Stimulated activated CD8-positive, alpha-beta memory T cell treated with anti-CD3 and anti-CD28 coated beads, Interleukin-15, amount 100 ng/mL, for 48 hours (primary cell): Measurements from ENCODE around the gene ZNF416.

Source experiments
- DNase-seq, 2 donors: peaks; one replicate each; pipeline ENCODE4 v3.0.0-alpha.2; 2020; ENCODE audit warnings: low read depth in 2 of 2

The ZNF416 gene

DNA sequence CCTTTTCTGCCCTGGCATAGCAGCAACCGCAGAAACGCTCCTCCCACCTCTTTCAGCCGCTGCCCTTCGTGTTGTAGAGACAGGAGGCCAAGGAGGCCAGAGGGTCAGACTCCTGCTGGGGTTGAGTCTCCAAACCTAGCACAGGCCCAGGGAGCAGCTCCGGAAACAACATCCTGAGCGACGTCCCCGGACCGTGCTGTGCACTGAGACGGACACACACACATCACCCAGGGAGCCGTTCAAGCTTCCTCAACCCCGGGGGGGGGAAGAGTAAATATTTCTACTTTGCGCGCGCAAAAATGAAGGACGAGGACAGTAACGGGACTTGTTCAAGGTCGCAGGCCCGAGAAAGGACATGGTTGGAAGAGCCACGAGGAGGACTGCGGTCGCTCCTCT lies 19.7 kb downstream of the ZNF416 start:
- no peak for DNase-seq

DNA sequence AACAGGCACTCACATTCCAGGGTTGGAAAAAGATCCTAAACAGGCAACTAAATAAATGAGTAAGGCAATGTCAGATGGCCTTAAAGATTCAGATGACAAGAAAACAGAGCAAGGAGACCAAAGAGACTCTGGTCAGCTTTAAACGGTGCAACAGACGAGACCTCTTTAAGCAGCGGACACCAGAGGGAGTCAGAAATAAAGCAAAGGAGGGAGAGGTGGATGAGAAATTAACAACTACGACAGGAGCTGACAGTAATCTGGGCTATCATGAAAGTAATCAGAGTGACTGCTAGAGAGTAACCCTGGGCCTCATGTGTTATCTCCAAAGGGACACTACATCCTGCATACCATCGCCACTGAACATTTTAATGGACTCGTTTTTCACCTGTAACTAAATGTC lies 20.2 kb downstream of the ZNF416 start:
- DNase-seq = no peak

DNA sequence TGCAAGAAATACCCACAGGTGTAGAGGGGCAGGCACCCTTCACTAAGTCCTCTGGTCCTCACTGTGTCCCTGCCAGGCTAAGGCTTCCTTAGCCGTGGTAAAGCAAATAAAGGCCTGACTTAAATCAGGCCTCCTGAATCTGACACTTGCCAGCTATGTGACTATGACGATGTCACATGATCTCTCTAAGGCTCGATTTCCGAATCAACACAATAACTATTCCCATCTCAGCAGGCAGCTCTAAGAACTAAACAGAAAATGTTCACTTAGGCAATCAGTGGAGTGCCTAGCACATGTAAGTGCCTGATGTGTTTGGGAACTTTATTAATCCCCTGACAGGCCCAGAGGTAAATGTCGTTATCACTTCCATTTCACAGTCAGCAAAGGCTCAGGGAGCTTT lies 21.1 kb downstream of the ZNF416 start:
- DNase-seq = no peak

DNA sequence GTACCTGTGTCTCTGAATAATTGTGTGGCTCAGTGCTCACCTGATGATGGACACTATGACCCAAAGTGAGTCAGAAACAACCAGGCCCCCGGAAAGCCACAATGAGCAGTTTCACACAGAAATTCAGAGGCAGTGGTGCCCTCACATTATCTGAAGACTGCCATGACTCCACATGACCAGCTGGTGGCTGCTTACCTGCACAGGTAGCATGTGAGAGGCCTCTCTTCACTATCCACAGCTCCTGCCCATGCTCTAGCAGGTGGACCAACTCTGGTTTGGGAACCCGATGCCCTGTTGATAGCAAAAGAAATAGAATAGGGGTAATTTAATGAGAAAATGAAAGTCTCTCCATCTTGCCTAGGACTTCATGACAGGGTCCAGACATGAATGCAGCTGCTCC lies 26.3 kb downstream of the ZNF416 start:
- DNase-seq = no peak

DNA sequence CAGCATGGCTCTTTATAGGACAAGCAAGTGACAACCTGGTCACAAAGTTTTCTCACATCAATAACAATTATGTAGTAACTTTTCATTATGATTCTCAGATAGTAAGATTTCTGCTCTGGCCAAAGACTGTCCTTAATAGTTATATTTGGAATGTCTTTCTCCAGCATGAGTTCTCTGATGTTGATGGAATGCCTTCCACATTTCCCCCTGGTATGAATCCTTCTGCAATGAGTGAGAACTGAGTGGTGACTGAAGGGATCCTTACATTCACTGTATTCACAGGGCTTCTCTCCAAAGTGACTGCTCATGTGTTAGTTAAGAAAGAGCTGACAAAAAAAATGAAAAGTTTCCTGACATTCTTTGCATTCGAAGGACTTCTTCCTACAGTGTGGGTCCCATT lies 32.2 kb downstream of the ZNF416 start:
- DNase-seq = no peak

DNA sequence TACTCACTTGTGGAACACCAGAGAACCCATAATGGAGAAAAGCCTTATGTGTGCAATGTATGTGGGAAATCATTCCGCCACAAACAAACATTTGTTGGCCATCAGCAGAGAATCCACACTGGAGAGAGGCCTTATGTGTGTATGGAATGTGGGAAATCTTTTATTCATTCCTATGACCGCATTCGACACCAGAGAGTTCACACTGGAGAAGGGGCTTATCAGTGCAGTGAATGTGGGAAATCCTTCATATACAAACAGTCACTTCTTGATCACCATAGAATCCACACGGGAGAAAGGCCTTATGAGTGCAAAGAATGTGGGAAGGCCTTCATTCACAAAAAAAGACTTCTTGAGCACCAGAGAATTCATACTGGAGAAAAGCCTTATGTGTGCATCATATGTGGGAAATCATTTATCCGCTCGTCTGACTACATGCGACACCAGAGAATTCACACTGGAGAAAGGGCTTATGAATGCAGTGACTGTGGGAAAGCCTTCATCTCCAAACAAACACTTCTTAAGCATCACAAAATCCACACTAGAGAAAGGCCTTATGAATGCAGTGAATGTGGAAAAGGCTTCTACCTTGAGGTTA lies 40.7 kb downstream of the ZNF416 start:
- DNase-seq = no peak

DNA sequence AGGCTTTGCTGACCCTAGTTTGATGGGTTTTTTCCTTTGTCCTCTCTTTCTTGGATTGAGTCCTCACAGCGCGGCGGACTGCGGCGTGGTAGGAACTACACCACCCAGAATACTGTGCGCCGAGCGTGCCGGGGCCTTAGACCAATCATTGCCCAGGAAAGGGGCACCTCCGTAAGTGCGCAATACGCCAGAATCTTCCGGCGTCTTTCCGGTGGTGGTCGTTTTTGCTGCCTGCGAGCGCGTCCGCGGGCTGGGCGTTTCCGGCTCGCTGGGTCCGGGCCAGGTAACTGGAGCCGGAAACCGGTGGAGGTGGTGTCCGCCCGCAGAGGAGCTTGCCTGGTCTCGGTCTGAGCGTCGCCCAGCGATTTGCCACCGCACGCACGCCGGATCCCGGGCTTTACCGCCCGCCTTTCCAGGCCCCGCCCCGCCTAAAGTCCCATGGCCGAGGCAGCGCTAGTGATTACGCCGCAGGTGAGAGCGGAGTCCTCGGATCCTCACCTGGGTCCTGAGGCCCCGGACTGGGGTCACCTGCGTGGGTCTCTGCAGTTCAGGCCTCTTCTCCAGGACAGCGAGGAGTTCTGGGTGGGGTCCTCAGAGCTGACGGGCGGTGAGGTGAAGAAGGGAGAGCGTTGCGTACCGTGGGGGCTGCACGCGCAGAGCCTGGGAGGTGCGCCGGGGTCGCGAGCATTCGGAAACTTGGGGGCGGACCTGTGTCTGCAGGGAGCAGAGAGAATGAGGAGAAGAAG lies 51.4 kb downstream of the ZNF416 start, which contains the start of gene ZNF549:
ZNF549 (plus strand) TSS at position 221 of the 746 bp plus-strand sequence; CDS start at position 439, 218 bp downstream.
- peak; percentile 81 to 84 for DNase-seq
